ENCODE measurements around the gene CLC.
"Not testable (repeated sequence)": the region's sequence is repeated elsewhere in the genome, so short reads cannot be mapped to it uniquely, and the experiment has no call there.

CLC gene

DNA sequence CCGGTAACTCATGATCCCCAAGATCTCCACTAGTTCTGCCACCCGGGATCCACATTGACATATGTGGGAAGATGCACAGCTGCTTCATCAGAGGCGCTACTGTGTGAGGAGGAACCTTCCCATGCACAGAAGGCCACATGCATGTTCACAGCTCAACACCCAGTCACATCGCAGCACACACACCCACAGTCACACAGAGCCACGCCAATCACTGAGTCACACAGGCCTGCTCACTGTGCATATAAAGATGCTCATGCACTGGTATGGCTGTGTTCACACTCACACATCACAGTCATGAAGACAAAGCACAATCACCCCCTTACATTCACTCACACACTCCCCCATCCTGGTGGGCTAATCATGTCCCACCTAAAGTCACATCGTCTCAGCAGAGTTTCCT, 9.8 kb downstream of the CLC start:
- no peak for ATAC-seq

GRCh38 chr19:39727070-39727800, 10.6 kb downstream of the CLC start:
- ATAC-seq, result no peak

- no peak for ATAC-seq
Observed at GRCh38 chr19:39725995-39726394, 11.8 kb downstream of the CLC start.

GRCh38 chr19:39720144-39720543, 17.7 kb downstream of the CLC start:
- not testable (repeated sequence) for ATAC-seq

- peak in 1 of 2 donors; percentile 43 for ATAC-seq
Observed at GRCh38 chr19:39710333-39710890, 27.4 kb downstream of the CLC start.

GRCh38 chr19:39709026-39709872, 28.6 kb downstream of the CLC start:
- ATAC-seq, result no peak

GRCh38 chr19:39708594-39708993, 29.2 kb downstream of the CLC start:
- ATAC-seq, result no peak

GRCh38 chr19:39705578-39706188, 32.1 kb downstream of the CLC start:
- ATAC-seq, result peak; percentile 28 to 53

GRCh38 chr19:39704181-39705044, 33.4 kb downstream of the CLC start, which contains the start of gene LGALS14:
Gene LGALS14, plus strand, starts transcription at chr19:39704481. Its CDS starts 48 bp downstream, at chr19:39704529.
- no peak for ATAC-seq

GRCh38 chr19:39701291-39701690, 36.5 kb downstream of the CLC start:
- no peak for ATAC-seq

- no peak for ATAC-seq
Observed at GRCh38 chr19:39698535-39698934, 39.3 kb downstream of the CLC start.

GRCh38 chr19:39696387-39696786, 41.4 kb downstream of the CLC start:
- ATAC-seq, result no peak

DNA sequence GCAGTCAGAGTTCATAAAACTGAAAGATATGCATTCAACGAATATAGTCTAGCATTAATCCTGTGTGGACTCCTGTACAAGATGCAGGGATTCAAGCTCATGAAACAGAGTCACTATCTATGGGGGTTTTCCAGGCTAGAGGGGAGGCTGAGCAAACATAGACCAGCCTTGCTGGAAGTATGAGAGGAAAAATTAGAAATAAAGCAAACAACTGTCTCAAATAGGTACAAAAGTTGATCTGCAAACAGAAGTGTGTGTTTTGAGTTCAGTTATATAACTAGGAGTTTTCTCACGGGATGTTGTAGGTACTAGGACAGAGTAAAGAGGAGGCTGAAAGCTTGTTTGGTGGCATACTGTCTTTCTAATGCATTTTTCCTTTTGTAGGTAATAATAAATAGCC, 42.1 kb downstream of the CLC start:
- no peak for ATAC-seq

- ATAC-seq, result no peak
Observed at GRCh38 chr19:39692822-39693221, 45.0 kb downstream of the CLC start.

DNA sequence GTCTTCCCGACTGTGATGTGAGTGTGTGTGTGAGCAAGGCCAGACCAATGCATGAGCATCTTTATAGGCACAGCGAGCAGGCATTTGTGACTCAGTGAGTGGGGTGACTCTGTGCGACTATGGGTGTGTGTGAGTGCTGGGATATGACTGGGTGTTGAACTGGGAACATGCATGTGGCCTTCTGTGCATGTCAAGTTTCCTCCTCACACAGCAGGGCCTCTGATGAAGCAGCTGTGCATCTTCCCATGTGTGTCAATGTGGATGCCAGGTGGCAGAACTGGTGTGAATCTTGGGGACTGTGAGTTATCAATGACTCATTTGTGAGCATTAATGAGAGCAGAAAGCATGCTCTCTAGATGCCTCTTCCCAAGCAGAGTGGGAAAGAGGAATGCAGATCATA, 45.7 kb downstream of the CLC start:
- ATAC-seq, result peak; percentile 44 to 64

GRCh38 chr19:39688637-39689036, 49.2 kb downstream of the CLC start:
- not testable (repeated sequence) for ATAC-seq

DNA sequence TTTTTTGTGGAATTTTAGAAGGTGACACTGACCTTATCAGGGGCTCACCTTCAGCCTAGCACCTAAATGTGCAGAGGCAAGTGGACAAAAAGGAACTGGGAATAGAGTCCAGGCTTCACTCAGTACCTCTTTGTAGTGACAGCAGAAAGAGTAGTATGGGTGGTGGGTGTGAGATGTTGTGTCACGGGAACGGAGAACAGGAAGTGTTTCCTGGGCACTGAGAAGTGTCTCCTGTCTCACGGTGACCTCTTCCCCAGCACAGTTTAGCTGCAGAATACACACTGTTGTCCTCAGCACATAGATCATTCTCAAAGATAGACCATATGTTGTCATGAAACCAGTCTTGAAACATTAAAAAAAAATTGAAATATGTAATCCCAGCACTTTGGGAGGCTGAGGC, 51.1 kb downstream of the CLC start:
- no peak for ATAC-seq

GRCh38 chr19:39684267-39684666, 53.6 kb downstream of the CLC start:
- no peak for ATAC-seq

GRCh38 chr19:39681416-39681815, 56.4 kb downstream of the CLC start:
- ATAC-seq, result no peak
